DMS153 treated with DMSO at 0.1 percent for 48 hours (cell line): ENCODE data around the gene LYZL2.
"Not testable (repeated sequence)": the region's sequence is repeated elsewhere in the genome, so short reads cannot be mapped to it uniquely, and the experiment has no call there.

Source experiments
- DNase-seq: peaks from one replicate; lab custom pipeline; 2025; ENCODE audit not compliant: unreplicated experiment; lab: John Stamatoyannopoulos, UW

LYZL2 gene

DNA sequence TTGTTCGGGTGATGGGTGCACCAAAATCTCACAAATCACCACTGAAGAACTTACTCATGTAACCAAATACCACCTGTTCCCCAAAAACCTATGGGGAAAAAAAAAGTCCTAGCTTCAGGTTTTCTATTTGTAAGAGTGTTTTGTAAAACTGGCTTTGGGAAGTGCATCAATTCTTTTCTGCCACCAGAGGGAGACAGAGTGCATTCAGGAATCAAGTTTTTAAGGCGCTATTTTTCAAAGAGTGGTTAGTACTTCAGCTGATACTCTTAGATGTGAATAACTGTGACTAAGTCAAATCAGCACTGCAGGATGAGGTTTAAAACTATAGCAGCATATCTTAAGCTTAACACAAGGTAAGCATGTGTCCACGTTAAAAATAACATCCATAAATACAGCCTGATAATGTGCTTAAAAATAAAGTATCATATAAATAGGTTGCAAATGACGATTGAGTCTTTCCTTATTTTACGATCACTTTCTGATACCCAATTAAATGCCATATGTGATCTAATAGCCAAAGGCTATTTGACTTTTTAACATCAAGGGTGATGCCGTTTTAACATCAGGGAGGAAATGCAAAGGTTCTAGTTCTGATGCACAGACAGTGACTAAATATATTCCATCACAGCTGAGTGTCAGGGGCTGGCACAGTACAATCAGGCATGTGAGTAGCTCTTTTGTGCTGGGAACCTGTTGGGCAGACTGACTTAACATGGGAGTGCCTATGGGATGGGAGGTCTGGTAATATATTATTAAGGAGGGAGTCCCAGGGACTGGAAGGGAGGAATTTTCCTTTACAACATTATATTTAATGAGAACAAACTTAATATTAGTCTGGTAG lies 10.6 kb upstream of the LYZL2 start:
- DNase-seq, result no peak

DNA sequence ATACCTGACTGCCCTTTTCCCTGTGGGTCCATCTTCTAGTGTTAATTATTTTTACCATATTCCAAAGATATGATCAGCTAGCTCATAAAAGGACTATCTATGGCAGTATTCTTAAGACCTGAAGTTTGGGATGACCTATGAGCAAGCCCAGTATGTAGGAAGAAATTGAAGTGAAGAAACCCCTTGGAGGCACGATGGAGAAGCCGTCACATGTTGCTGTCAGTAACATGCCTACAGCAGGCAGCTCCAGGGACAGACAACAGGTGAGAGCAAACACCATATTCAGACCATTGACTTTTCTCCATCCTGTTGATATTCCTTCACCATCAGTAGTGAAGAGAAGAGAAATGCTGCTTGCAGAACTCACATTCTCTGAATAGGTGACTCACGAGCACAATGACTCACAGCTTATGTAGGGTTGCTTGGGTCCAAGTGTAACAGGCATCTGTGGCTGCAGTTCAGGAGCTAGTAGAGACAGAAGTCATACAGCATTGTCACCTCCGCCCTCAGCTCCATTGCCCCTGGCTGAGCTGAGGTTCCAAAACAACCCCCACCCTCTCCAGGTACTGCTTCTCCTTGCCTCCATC lies 8.4 kb upstream of the LYZL2 start:
- DNase-seq, result no peak

DNA sequence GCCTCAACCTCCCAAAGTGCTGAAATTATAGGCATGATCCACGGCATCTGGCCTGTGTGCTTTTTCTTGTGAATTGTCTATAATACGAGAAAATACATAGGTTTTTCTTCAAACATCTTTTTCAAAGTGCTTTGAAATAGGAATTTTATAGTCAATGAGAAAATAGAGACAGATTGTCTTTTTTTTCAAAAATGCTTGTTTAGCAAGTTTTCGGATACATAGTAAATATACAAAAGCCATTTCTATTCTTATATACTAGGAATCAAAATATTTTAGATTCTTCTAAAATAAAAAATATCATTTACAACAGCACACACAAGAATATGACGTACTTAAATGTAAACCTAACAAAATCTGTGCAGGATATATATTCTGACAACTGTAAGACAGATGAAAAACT lies 1.6 kb upstream of the LYZL2 start:
- DNase-seq, result no peak

DNA sequence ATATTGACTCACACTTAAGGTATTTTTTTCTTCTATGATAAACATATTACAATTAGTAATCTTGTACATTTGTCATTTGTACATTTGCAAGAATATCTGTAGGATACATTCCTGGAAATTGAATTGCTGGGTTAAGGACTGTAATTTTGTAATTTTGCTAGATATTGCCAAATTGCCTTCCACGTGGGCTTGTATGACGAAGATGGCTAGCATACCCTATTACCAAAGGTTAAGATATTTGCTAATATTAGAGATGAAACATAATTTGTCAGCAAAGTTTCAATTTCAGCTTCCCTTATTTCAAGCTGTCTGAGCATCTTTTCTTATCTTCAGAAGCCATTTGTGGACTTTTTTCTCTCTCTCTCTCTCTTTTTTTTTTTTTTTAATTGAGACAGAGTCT lies 1.0 kb upstream of the LYZL2 start:
- DNase-seq, result no peak

DNA sequence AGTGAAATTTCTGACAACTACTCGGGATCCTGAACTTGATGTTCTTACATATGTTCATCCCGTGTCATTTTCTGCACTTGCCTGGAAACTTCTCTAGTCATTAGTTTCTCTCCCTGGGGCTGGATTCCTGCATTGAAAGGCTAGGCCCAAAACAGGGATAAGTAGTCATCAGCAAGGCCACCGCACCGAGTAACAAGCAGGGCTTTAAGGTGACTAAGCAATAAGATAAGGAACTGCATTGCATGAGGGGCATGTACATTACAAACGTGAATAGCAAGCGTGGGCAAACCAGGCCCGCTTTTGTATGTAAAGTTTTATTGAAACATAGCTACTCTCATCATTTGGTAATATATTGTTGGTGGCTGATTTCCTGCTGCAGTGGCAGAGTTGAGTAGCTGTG lies 977 bp downstream of the LYZL2 start:
- DNase-seq, result not testable (repeated sequence)

DNA sequence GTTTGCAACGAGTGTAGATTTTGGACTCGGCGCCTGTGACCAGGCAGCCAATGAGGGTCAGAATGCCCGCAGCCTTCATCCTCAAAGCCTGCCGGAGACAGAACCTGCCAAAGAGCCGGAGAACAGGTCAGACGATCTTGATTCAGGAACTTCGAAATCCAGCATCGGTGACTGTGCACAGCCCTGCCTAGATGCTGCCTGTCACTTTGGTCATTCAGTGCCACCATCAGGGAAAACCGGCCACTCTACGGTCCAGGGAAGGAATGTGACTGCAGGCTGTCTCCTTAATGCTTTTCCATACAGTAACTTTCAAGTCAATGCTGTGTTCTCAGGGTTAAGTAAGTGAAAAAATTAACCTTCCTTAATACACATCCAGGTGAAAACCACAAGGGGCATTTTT lies 2.7 kb downstream of the LYZL2 start:
- not testable (repeated sequence) for DNase-seq

DNA sequence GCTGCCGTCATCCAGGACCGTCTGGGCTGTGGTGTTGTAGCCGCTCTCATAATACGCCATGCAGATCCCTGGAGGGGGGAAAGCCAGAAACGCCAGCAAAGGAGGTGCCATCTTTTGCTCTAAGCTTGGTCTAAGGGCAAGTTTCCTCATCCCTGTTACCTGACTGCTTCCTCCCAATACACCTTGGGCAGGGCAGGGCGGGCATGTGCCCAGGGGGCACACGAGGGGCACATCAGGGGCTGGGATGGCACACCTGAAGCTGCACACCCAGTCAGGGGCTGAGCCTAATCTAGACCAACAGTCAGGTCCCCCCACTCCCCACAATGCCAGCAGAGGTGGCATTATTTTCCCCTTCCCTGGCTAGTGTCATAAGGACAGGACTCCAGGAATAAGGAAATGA lies 3.4 kb downstream of the LYZL2 start:
- DNase-seq, result not testable (repeated sequence)

DNA sequence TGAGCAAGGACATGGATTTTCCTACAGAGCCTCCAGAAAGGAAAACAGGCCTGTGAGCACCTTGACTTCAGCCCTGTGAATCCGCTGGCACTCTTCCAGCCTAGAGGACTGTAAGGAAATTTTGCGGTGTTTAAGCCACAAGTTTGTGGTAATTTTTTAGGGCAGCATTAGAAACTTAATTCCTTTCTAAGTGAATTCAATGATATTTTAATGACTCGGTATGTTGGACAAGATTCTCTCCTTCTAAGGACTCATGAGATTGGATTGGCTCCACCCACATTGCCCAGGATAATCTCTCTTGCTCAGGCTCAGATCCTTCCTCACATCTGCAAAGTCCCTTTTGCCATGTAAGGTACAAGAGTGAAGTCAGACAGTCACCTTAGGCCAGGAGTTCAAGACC lies 4.5 kb downstream of the LYZL2 start:
- no peak for DNase-seq

DNA sequence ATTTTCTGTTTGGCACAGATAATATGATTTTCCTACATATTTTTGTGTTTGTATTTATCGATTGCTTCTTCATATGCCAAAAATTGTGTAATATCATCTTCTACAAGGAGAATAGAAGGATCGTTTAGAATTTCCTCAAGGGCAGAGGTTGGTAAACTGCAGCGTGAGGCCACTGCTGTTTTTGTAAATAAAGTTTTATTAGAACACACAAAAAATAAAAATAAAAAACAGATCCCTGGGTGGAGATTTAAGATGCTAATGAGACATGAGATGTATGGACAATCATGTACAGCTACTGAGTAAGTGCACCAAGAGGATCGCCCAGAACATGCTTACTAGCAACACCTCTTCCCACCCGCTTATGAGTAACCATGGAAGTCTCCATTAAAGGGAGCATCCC lies 9.6 kb downstream of the LYZL2 start:
- DNase-seq, result no peak

DNA sequence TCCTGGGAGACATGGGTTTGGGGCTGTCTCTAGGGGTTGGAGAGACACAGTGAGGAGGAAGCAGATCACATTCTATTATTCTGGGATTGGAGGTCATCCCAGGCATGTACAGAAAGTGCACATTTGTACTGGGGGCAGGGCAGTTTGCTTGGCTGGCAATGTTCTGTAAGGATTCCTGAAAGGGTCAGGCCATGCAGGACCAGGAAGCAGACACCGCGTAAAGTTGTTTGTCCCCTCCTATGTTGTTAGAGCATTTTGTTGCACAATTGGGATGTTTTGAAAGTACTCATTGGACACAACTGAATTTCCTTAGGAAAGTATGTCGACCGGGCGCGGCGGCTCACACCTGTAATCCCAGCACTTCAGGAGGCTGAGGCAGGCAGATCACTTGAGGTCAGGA lies 12.5 kb downstream of the LYZL2 start:
- DNase-seq, result no peak

DNA sequence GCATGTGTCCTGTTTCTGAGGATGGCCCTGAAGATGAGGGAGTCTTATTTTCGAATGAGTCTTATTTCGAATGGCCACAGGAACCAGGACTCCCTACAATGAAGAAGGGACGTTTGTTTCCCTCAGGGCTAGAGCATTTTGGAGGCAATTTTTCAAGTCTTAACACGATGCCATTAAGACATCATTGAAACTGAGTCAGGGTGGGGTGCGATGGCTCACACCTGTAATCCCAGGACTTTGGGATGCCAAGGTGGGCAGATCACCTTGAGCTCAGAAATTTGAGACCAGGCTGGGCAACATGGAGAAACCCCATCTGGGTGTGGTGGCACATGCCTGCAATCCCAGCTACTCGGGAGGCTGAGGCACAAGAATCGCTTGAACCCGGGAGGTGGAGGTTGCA lies 18.5 kb downstream of the LYZL2 start:
- not testable (repeated sequence) for DNase-seq

DNA sequence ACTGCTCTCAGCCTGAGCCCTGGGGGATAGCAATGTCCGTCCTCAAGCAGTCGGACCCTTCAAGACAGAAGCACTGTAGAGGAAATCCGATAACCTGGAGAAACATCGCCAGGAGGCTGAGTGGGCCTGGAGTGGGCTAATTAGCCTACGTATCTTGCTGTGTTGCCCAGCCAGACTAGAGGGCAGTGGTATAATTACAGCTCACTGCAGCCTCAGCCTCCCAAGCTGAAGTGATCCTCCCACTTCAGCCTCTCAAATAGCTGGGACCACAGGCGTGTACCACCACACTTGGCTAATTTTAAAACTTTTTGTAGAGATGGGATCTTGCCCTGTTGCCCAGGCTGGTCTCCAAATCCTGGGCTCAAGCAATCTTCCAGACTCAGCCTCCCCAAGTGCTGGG lies 21.7 kb downstream of the LYZL2 start:
- DNase-seq, result no peak

DNA sequence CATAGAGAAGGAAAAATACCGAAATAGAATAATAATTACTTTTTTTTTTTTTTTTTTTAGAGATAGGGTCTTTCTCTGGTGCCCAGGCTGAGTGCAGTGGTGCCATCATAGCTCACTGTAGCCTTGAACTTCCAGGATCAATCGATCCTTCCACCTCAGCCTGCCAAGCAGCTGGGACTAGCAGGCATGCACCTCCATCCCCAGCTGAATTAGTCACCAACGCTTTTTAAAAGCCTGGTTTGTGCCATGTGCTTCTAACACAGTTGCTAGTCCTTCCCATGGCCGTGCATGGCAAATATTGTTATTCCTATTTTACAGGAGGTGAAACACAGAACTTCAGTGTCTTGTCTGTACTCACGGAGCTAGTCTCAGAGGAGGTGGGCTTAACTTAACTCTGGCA lies 23.2 kb downstream of the LYZL2 start:
- DNase-seq, result no peak

DNA sequence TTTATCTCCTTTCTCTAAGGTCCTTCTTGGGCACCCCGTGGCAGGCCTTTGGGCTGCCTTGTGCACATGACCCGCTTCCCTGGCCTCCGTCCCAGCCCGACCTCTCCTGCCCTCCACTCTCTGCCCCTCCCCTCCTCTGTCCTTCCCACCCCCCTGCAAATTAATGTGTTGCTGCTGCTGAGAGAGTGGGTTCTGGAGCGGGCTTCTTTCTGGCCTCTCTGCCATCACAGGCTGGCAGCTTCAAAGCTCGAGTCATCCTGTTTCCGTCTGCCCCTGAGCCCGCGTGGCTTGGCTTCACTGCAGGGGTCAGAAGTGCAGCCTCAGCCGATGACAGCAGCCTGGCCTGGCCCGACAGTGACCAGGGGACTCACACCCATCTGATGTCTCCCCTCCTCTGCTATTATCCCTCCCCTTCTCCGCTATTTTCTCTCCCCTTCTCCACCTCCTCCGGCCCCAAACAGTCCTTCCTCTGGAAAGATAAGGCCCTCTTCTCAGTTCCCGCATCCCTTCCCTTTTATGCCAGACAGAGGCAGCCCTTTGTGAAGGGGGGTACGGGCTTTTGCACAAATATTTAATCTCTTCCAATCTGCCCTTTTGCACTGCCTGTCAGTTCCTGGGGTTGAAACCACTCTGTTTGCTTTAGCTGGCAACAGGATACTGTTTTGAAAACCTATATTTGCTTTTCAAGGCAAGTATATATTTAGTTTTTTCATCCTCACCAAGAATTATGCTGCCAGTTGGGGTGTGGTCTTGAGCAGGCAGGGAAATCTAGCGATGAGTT lies 24.0 kb downstream of the LYZL2 start:
- DNase-seq, result peak; percentile 13

DNA sequence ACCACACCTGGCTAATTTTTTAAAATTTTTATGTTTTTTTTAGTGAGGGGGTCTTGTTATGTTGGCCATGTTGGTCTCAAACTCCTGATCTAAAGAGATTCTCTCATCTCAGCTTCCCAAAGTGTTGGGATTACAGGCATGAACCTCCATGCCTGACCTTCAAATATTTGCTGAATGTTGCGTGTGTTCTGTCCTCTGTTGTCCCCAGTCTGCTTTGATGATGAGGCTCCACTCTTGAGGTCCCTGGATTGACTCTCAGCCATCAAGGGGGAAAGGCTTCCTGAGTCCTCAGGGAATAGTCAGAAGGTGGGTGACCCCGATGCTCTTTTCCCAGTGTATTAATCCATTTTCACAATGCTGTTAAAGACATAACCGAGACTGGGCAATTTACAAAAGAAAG lies 26.0 kb downstream of the LYZL2 start:
- DNase-seq, result no peak

DNA sequence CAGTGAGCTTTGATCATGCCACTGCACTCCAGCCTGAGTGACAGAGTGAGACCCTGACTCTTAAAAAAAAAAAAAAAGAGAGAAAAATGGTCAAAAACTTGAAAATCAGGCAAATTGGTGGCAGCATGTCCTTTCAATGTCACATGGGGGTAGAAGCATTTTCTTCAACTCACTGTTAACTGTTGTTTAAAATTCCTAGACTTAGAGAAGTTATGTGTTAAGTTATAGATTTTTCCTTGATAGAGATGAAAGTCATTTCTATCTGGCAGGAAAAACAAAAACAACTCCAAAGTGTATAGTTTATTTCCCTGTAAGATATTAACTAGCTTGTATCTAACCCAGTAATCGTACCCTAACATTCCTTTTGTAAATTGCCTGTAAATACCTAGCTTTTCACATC lies 26.8 kb downstream of the LYZL2 start:
- DNase-seq, result no peak

DNA sequence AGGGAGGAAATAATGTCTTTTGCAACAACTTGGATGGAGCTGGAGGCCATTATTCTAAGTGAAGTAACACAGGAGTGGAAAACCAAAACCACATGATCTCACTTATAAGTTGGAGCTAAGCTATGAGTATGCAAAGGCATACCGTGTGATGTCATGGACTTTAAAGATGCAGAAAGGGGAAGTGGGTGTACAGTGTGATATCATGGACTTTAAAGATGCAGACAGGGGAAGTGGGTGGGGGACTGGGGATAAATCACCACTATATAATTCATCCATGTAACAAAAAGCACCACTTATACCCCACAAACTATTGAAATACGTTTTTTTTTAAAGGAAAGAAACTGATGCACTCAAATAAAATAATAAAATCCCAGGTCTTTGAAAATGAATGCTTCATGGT lies 29.5 kb downstream of the LYZL2 start:
- no peak for DNase-seq

DNA sequence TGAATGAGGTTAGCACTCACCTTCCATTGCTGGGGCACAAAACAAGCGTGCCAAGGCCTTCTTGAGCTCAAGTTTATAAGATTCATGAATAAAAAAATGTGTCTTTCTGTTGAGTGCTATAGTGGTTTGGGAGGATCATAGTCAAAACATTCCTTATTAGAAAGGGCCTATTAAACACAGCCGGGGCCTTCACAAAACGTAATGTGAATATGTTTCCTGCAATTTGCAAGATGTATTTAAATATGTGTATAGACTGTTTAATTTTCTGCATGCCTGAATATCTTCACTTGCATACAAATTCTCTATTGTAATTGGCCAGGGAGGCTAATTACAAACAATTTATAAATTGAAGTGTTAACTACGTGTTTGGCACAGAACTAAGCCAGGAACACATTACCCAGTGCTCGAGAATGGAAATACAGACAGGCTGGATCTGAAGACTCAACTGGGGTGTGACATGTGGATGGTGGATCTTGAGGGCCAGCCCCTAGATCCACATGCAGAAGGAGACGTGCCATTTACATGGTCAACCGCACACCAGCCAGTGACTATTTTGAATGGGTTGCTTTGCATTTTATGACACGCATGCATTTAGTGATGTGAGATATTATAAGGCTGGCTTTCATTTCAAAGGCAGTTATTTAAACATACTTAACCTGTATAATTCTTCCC lies 31.3 kb downstream of the LYZL2 start:
- no peak for DNase-seq

DNA sequence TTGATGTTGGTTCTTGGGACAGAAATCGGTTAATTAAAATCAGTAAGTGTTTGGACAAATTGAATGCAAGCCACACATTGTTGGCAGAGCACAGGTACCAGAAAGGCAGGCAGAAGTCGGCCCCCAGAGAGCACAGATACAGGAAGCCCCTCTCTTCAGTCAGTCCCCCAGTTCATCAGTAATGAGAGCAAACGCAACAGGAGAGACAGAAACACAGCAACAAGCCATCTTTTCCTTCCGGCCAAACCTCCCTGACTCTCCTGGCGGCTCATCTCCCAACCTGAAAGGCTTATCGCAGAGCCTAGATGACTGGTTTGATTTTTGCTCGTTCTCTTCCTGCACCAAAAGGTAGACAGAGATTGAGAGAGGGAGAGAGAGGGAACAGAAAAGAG lies 32.1 kb downstream of the LYZL2 start:
- not testable (repeated sequence) for DNase-seq

DNA sequence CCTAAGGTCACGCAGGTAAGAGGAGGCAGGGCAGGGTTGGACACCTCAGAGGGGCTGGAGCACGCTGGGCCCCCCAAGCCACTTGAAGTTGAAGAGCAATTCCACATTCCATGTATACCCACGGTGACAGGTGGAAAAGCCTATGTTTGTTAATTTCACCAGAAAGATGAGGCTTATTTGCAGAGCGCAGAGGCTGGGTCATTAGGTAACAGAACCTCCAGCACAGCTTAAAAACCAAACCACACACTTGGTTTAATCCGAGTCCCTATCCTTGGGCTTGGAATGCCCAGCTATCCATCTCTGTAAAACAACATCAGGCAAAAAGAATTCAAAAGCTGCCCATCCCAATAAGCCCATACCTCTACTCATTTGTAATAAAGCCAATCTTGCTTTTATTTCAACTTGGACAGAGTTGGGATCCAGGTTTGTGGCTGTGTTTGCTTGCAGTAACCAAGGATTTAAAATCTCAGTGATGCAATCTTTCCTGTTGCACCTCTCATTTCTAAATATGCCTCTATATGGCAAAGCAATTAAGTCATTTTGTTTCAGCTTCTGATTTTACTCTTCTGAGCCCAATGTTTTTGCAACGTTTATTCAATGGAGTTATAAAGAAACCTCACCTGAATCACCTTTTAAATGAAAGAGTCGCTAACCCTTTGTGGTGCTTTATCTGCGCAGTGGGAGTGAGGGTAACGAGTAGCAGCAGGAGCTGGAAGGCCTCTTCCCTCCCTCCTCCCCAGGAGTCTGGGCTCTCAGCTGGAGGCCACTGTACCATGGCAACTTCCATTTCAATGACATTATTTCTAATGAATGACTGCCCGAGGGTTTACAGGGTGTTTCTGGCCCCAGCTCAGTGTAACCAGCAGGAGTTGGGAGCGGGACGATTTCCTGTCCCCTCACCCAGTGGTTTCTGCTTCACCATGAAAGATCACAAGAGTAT lies 32.8 kb downstream of the LYZL2 start:
- not testable (repeated sequence) for DNase-seq
